Measurements from ENCODE around the gene LUC7L2. TPM values are rescaled to one million over a fixed set of nuclear protein-coding genes. Genes with fewer than 3 reads are reported as not detected.

The LUC7L2 gene
- total and polyA plus RNA-seq, 2 experiments from 2014 or later = 39.7 to 47.3 TPM

GRCh38 chr7:139393621-139394211 is 34.0 kb downstream of the LUC7L2 start:
- no peak overlapping the region for H2AFZ ChIP-seq
- H4K20me1 ChIP-seq (ENCODE audit: insufficient read depth) = no peaks in the 10 kb centered on the region; the same call in 1 of the 2 replicates
- in situ Hi-C loops (cut with MboI) = no loop called here
- H3K79me2 ChIP-seq (ENCODE audit: insufficient read depth) = peaks cover 100% of the 10 kb centered on the region
- no peak for TF ChIP-seq EZH2 (IDR thresholded peaks at IDR 0.05; ENCODE audit: insufficient read depth, poor library complexity, severe bottlenecking)
- TF ChIP-seq EZH2phosphoT487 (IDR thresholded peaks at IDR 0.05; ENCODE audit: insufficient read depth, low read depth) = no peak
- H3K27me3 ChIP-seq (replicated peaks; ENCODE audit: insufficient read depth) = no peaks in the 10 kb centered on the region
- 93 to 100% methylated on average over 1 of the region's 1 CpG for WGBS, 2 experiments (ENCODE audit: low coverage in 1 of 2, low lambda C conversion rate in 2 of 2, missing lambda C conversion rate in 2 of 2)
- no peak overlapping the region for H3K27ac ChIP-seq
- DNase-seq = peak; percentile 11
- H3K9me3 ChIP-seq (ENCODE audit: low read depth) = no peaks in the 10 kb centered on the region
- no peak overlapping the region for H3K4me3 ChIP-seq
- no peaks in the 10 kb centered on the region for H3F3A ChIP-seq (ENCODE audit: insufficient read depth)
- H3K9ac ChIP-seq = no peak overlapping the region
- no peaks in the 10 kb centered on the region for H3K9me2 ChIP-seq (ENCODE audit: insufficient read depth)
- H3K36me3 ChIP-seq (ENCODE audit: low read depth) = peaks cover 51% of the 10 kb centered on the region
- H3K4me1 ChIP-seq (ENCODE audit: insufficient read depth) = peaks cover 9% of the 10 kb centered on the region
- no peak overlapping the region for H3K4me2 ChIP-seq (ENCODE audit: unreplicated experiment)

- Histone ChIP-seq H3K27ac (no peak overlapping the region), H3K36me3 (ENCODE audit: low read depth) (peaks cover 48% of the 10 kb centered on the region), H3K9me3 (ENCODE audit: low read depth) (no peaks in the 10 kb centered on the region), H3K9ac (no peak overlapping the region), H3K4me2 (ENCODE audit: unreplicated experiment) (no peak overlapping the region), H3K27me3 (replicated peaks; ENCODE audit: insufficient read depth) (no peaks in the 10 kb centered on the region), H3K4me1 (ENCODE audit: insufficient read depth) (peaks cover 9% of the 10 kb centered on the region), H3F3A (ENCODE audit: insufficient read depth) (no peaks in the 10 kb centered on the region), H2AFZ (no peak overlapping the region), H3K4me3 (no peak overlapping the region), H4K20me1 (ENCODE audit: insufficient read depth) (no peaks in the 10 kb centered on the region; the same call in 1 of the 2 replicates), H3K9me2 (ENCODE audit: insufficient read depth) (no peaks in the 10 kb centered on the region), H3K79me2 (ENCODE audit: insufficient read depth) (peaks cover 97% of the 10 kb centered on the region)
- in situ Hi-C loops (cut with MboI) = no loop called here
- TF ChIP-seq EZH2 (IDR thresholded peaks at IDR 0.05; ENCODE audit: insufficient read depth, poor library complexity, severe bottlenecking) (no peak), EZH2phosphoT487 (IDR thresholded peaks at IDR 0.05; ENCODE audit: insufficient read depth, low read depth) (no peak)
- no peak for DNase-seq
- 81 to 86% methylated on average over 3 of the region's 3 CpGs for WGBS, 2 experiments (ENCODE audit: low coverage in 1 of 2, low lambda C conversion rate in 2 of 2, missing lambda C conversion rate in 2 of 2)
These were observed 34.8 kb downstream of the LUC7L2 start for GRCh38 chr7:139394540-139394939.

GRCh38 chr7:139396323-139396951 is 36.7 kb downstream of the LUC7L2 start:
- H2AFZ ChIP-seq = no peak overlapping the region
- 0 out of 2 replicates have a peak overlapping the region, but pooled peaks have one; percentile 5 for H3K27ac ChIP-seq
- no peaks in the 10 kb centered on the region for H3K27me3 ChIP-seq (replicated peaks; ENCODE audit: insufficient read depth)
- no peak overlapping the region for H3K9ac ChIP-seq
- no peaks in the 10 kb centered on the region for H3K9me2 ChIP-seq (ENCODE audit: insufficient read depth)
- no peaks in the 10 kb centered on the region for H4K20me1 ChIP-seq (ENCODE audit: insufficient read depth)
- no peak overlapping the region for H3K4me2 ChIP-seq (ENCODE audit: unreplicated experiment)
- peaks cover 9% of the 10 kb centered on the region for H3K4me1 ChIP-seq (ENCODE audit: insufficient read depth)
- peak; percentile 10 for DNase-seq
- H3K36me3 ChIP-seq (ENCODE audit: low read depth) = peaks cover 43% of the 10 kb centered on the region
- H3K4me3 ChIP-seq = no peak overlapping the region
- TF ChIP-seq EZH2 (IDR thresholded peaks at IDR 0.05; ENCODE audit: insufficient read depth, poor library complexity, severe bottlenecking) (no peak), EZH2phosphoT487 (IDR thresholded peaks at IDR 0.05; ENCODE audit: insufficient read depth, low read depth) (no peak)
- peaks cover 97% of the 10 kb centered on the region for H3K79me2 ChIP-seq (ENCODE audit: insufficient read depth)
- in situ Hi-C loops (cut with MboI) = no loop called here
- 89% methylated on average over 3 of the region's 3 CpGs for WGBS, 2 experiments (ENCODE audit: low coverage in 1 of 2, low lambda C conversion rate in 2 of 2, missing lambda C conversion rate in 2 of 2)
- H3F3A ChIP-seq (ENCODE audit: insufficient read depth) = no peaks in the 10 kb centered on the region
- H3K9me3 ChIP-seq (ENCODE audit: low read depth) = no peaks in the 10 kb centered on the region

- Histone ChIP-seq H3K9ac (no peak overlapping the region), H2AFZ (no peak overlapping the region), H3K27ac (no peak overlapping the region), H3K27me3 (replicated peaks; ENCODE audit: insufficient read depth) (no peaks in the 10 kb centered on the region), H3K4me1 (ENCODE audit: insufficient read depth) (peaks cover 9% of the 10 kb centered on the region), H3K4me3 (no peak overlapping the region), H3K4me2 (ENCODE audit: unreplicated experiment) (no peak overlapping the region), H3F3A (ENCODE audit: insufficient read depth) (no peaks in the 10 kb centered on the region), H3K9me3 (ENCODE audit: low read depth) (no peaks in the 10 kb centered on the region), H3K36me3 (ENCODE audit: low read depth) (peaks cover 46% of the 10 kb centered on the region), H3K9me2 (ENCODE audit: insufficient read depth) (no peaks in the 10 kb centered on the region), H4K20me1 (ENCODE audit: insufficient read depth) (no peaks in the 10 kb centered on the region), H3K79me2 (ENCODE audit: insufficient read depth) (peaks cover 97% of the 10 kb centered on the region)
- DNase-seq = no peak
- TF ChIP-seq EZH2phosphoT487 (IDR thresholded peaks at IDR 0.05; ENCODE audit: insufficient read depth, low read depth) (no peak), EZH2 (IDR thresholded peaks at IDR 0.05; ENCODE audit: insufficient read depth, poor library complexity, severe bottlenecking) (no peak)
- in situ Hi-C loops (cut with MboI) = no loop called here
These were observed 37.5 kb downstream of the LUC7L2 start for GRCh38 chr7:139397192-139397591.
